ENCODE measurements around the gene THSD4.

GRCh38 chr15:71098920-71099319, 16.4 kb upstream of the THSD4 start:
- TF ChIP-seq CTCF (IDR thresholded peaks at IDR 0.05) (no peak), POLR2A (IDR thresholded peaks at IDR 0.05) (no peak)
